ENCODE data around the gene DOK3. TPM values are rescaled to one million over a fixed set of nuclear protein-coding genes. Genes with fewer than 3 reads are reported as not detected.

The DOK3 gene
- polyA plus RNA-seq, 1 donor (not counting 4 experiments of a cell fraction or from before 2014, with no cell fraction given), result 1.7 TPM

- no peak for FAIRE-seq
- TF ChIP-seq EZH2 (IDR thresholded peaks at IDR 0.05; ENCODE audit: low read length) (no peak), CTCF (optimal IDR thresholded peaks at IDR 0.05 in 1 of 3, IDR thresholded peaks at IDR 0.05 in 1 of 3, conservative IDR thresholded peaks at IDR 0.05 in 1 of 3; ENCODE audit: extremely low read depth in 1 of 3, insufficient read depth in 2 of 3, low read length in 3 of 3) (no peak)
- DNase-seq (ENCODE audit: low read depth, low spot score), result no peak
- dilution Hi-C loops (cut with MboI; ENCODE audit: extremely low pct_ligation_motif_present, low sequenced_read_pairs), result no loop called here
- no peak overlapping the region for H3K27ac ChIP-seq (ENCODE audit: control insufficient read depth, insufficient read depth, low read length)
- H3K4me2 ChIP-seq (ENCODE audit: control insufficient read depth, extremely low read depth, insufficient read depth, low read depth, low read length), result no peak overlapping the region
- no peaks in the 10 kb centered on the region for H3K9me3 ChIP-seq (ENCODE audit: control insufficient read depth, low read depth, low read length)
- H3K9me1 ChIP-seq (ENCODE audit: control insufficient read depth, extremely low read depth, insufficient read depth, low read length), result peaks cover 7% of the 10 kb centered on the region
- peaks cover 16% of the 10 kb centered on the region for H4K20me1 ChIP-seq (ENCODE audit: control insufficient read depth, extremely low read depth, insufficient read depth, low read length)
- no peaks in the 10 kb centered on the region for H3K27me3 ChIP-seq (ENCODE audit: control insufficient read depth, extremely low read depth, insufficient read depth, low read length)
- peaks cover 14% of the 10 kb centered on the region for H3K4me1 ChIP-seq (ENCODE audit: control insufficient read depth, extremely low read depth, insufficient read depth, low read length)
- no peak overlapping the region for H3K9ac ChIP-seq (ENCODE audit: control insufficient read depth, extremely low read depth, insufficient read depth, low read length)
- H3K4me3 ChIP-seq (ENCODE audit: control insufficient read depth in 2 of 3, extremely low read depth in 1 of 3, insufficient read depth in 2 of 3, low read depth in 1 of 3, low read length in 3 of 3), result no peak overlapping the region
- peaks cover 14 to 26% of the 10 kb centered on the region in 2 experiments for H3K36me3 ChIP-seq (ENCODE audit: control insufficient read depth in 2 of 2, extremely low read depth in 1 of 2, insufficient read depth in 2 of 2, low read length in 2 of 2)
- H2AFZ ChIP-seq (ENCODE audit: control insufficient read depth, low read length), result no peak overlapping the region
- H3K79me2 ChIP-seq (ENCODE audit: control insufficient read depth, insufficient read depth, low read length), result peaks cover 6% of the 10 kb centered on the region
These were observed 44.6 kb downstream of the DOK3 start for GRCh38 chr5:177465044-177465443.

- Histone ChIP-seq H3K27ac (ENCODE audit: control insufficient read depth, insufficient read depth, low read length) (no peak overlapping the region), H3K9me3 (ENCODE audit: control insufficient read depth, low read depth, low read length) (no peaks in the 10 kb centered on the region), H3K36me3 (ENCODE audit: control insufficient read depth in 2 of 2, extremely low read depth in 1 of 2, insufficient read depth in 2 of 2, low read length in 2 of 2) (peaks cover 24 to 32% of the 10 kb centered on the region in 2 experiments), H3K4me2 (ENCODE audit: control insufficient read depth, extremely low read depth, insufficient read depth, low read depth, low read length) (no peak overlapping the region), H3K4me3 (ENCODE audit: control insufficient read depth in 2 of 3, extremely low read depth in 1 of 3, insufficient read depth in 2 of 3, low read depth in 1 of 3, low read length in 3 of 3) (no peak overlapping the region), H2AFZ (ENCODE audit: control insufficient read depth, low read length) (no peak overlapping the region), H3K79me2 (ENCODE audit: control insufficient read depth, insufficient read depth, low read length) (no peaks in the 10 kb centered on the region), H3K27me3 (ENCODE audit: control insufficient read depth, extremely low read depth, insufficient read depth, low read length) (no peaks in the 10 kb centered on the region), H4K20me1 (ENCODE audit: control insufficient read depth, extremely low read depth, insufficient read depth, low read length) (peaks cover 1% of the 10 kb centered on the region), H3K9ac (ENCODE audit: control insufficient read depth, extremely low read depth, insufficient read depth, low read length) (no peak overlapping the region), H3K4me1 (ENCODE audit: control insufficient read depth, extremely low read depth, insufficient read depth, low read length) (no peaks in the 10 kb centered on the region), H3K9me1 (ENCODE audit: control insufficient read depth, extremely low read depth, insufficient read depth, low read length) (no peaks in the 10 kb centered on the region)
- no peak for TF ChIP-seq CTCF (optimal IDR thresholded peaks at IDR 0.05 in 1 of 3, IDR thresholded peaks at IDR 0.05 in 1 of 3, conservative IDR thresholded peaks at IDR 0.05 in 1 of 3; ENCODE audit: extremely low read depth in 1 of 3, insufficient read depth in 2 of 3, low read length in 3 of 3)
- no peak for TF ChIP-seq EZH2 (IDR thresholded peaks at IDR 0.05; ENCODE audit: low read length)
- FAIRE-seq (no peak), DNase-seq (ENCODE audit: low read depth, low spot score) (no peak)
- dilution Hi-C loops (cut with MboI; ENCODE audit: extremely low pct_ligation_motif_present, low sequenced_read_pairs), result no loop called here
These were observed 47.5 kb downstream of the DOK3 start for GRCh38 chr5:177462021-177462670.
